Chondrocyte (in vitro differentiated cells): ENCODE measurements around the gene FAM110D. TPM values are rescaled to one million over a fixed set of nuclear protein-coding genes. Genes with fewer than 3 reads are reported as not detected.

Experiments
- DNase-seq: peaks from one replicate; pipeline ENCODE4 v3.0.0; 2021; ENCODE audit warnings: mixed read lengths, low spot score
- H3K27ac Mint-ChIP-seq: one replicate; pipeline ENCODE4 v1.8.0; 2021; ENCODE audit warnings: mild to moderate bottlenecking, moderate library complexity, mixed read lengths; ENCODE audit not compliant: unreplicated experiment
- H3K27me3 Mint-ChIP-seq: 2 replicates; pipeline ENCODE4 v1.8.0; 2021; ENCODE audit warnings: low read depth, mixed read lengths
- H3K36me3 Mint-ChIP-seq: 2 replicates; pipeline ENCODE4 v1.8.0; 2021; ENCODE audit warnings: low read depth, mixed read lengths
- H3K4me1 Mint-ChIP-seq: 2 replicates; pipeline ENCODE4 v1.8.0; 2021; ENCODE audit warnings: low read depth, mild to moderate bottlenecking, mixed read lengths
- H3K4me3 Mint-ChIP-seq: one replicate; pipeline ENCODE4 v1.8.0; 2021; ENCODE audit warnings: mild to moderate bottlenecking, moderate library complexity, mixed read lengths; ENCODE audit not compliant: unreplicated experiment
- H3K9me3 Mint-ChIP-seq: 2 replicates; pipeline ENCODE4 v1.8.0; 2021; ENCODE audit warnings: low read depth, mixed read lengths
- total RNA-seq: library from RNA; stranded (reverse); gene quantifications from 3 replicates; pipeline ENCODE4 v1.2.1, GENCODE V29; 2021
- TF ChIP-seq, protein P1 (sequence below): fragments of 200-600 bp; sonication (generic); IDR thresholded peaks from 2 replicates; pipeline ENCODE4 v1.5.0; 2021; ENCODE audit warnings: antibody characterized with exemption, mild to moderate bottlenecking, moderate library complexity

FAM110D gene
- total RNA-seq, 1 donor from 2014 or later = 0.22 TPM

DNA sequence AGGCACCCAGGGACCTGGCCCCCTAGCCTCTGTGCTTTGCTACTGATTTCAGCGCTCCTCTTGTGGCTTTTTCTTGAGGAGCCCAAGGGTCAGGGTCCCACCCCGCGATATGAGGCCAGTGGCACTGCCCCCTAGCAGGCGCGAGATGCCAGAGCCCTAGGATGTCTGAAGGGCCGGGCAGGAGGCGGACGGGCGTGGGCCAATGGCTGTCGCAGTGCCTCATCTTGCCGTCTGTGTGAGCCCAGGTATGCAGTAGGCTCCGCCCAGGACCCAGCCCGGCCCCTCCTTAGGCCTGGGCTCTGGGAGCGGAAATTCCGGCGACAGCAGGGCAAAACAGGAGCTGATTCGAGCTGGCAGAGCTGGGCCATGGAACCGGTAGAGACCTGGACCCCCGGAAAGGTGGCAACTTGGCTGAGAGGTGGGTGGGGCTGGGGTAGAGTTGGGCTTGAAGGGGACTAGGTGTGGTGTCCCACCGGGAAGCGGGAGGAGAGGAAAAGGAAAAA is 18.4 kb downstream of the FAM110D start, which contains the start of gene CNKSR1:
TSS of gene CNKSR1 (plus strand) at position 310 of the 503 bp plus-strand sequence. CDS start at position 367, 57 bp downstream.
- H3K4me1 Mint-ChIP-seq = no peaks in the 10 kb centered on the region
- TF ChIP-seq, protein P1, sequence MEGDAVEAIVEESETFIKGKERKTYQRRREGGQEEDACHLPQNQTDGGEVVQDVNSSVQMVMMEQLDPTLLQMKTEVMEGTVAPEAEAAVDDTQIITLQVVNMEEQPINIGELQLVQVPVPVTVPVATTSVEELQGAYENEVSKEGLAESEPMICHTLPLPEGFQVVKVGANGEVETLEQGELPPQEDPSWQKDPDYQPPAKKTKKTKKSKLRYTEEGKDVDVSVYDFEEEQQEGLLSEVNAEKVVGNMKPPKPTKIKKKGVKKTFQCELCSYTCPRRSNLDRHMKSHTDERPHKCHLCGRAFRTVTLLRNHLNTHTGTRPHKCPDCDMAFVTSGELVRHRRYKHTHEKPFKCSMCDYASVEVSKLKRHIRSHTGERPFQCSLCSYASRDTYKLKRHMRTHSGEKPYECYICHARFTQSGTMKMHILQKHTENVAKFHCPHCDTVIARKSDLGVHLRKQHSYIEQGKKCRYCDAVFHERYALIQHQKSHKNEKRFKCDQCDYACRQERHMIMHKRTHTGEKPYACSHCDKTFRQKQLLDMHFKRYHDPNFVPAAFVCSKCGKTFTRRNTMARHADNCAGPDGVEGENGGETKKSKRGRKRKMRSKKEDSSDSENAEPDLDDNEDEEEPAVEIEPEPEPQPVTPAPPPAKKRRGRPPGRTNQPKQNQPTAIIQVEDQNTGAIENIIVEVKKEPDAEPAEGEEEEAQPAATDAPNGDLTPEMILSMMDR = no peak
- H3K9me3 Mint-ChIP-seq = no peaks in the 10 kb centered on the region
- DNase-seq = no peak
- H3K36me3 Mint-ChIP-seq = no peaks in the 10 kb centered on the region
- no peak within 1 kb of the TSS for H3K4me3 Mint-ChIP-seq
- no peak within 1 kb of the TSS for H3K27ac Mint-ChIP-seq
- no peaks in the 10 kb centered on the region for H3K27me3 Mint-ChIP-seq

DNA sequence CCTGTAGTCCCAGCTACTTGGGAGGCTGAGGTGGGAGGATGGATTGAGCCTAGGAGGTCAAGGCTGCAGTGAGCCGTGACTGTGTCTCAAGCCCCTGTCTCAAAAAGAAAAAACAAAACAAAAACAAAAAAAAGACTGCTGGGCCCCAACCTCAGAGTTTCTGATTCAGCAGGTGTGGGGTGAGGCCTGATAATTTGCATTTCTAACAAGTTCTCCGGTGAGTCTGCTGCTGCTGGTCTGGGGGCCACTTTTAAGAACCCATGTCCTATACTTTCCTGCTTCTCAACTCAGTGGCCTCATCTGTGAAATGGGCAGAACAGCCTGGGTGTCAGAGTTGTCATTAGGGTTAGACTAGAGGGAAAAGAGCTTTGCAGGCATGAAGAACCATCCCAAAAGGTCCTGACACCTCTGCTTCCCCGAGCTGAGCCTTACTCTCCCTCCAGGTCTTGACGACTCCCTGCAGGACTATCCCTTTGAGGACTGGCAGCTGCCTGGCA is 21.2 kb downstream of the FAM110D start:
- TF ChIP-seq, protein P1 = no peak
- Mint-ChIP-seq H3K36me3 (no peaks in the 10 kb centered on the region), H3K9me3 (no peaks in the 10 kb centered on the region), H3K27ac (no peak overlapping the region), H3K27me3 (no peaks in the 10 kb centered on the region), H3K4me1 (no peaks in the 10 kb centered on the region), H3K4me3 (no peak overlapping the region)
- DNase-seq = no peak

DNA sequence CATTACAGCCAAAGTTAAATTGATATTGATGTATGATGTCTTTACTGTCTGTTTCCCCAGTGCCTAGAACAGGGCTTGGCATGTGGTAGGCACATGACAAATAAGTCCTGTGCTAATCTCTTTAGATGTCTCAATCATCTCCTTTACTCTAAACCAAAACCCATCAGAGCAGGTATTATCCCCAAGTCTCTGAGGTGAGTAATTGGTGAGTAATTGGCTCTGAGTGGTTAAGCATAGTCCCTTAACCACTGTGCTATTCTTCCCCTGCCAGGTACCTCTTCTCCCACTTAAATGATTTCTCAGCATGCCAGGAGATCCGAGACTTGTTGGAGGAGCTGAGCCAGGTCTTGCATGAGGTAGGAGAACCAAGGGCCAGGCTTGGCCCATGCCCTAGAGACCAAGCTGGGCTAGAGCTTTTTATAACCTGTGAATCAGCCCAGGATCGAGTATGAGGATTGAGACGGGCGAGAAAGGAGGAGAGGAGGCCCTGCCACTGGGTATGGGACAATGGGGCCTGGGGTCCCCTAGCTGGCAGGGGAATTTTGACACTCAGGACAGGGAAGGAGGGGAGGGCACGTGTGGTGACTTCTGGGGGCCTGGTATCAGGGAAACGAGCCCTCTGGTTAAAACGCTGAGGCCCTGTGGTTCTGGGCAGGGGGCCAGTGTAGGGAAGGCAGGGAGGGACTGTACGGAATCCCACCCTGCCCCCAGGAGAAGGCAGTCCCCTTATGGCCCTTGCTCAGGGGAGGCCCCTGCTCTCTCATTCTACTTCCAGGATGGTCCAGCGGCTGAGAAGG is 22.9 kb downstream of the FAM110D start:
- Mint-ChIP-seq H3K9me3 (no peaks in the 10 kb centered on the region), H3K27me3 (no peaks in the 10 kb centered on the region), H3K4me1 (no peaks in the 10 kb centered on the region), H3K36me3 (no peaks in the 10 kb centered on the region), H3K4me3 (no peak overlapping the region), H3K27ac (peak overlapping the region; percentile 47)
- TF ChIP-seq, protein P1 = no peak
- DNase-seq = no peak

DNA sequence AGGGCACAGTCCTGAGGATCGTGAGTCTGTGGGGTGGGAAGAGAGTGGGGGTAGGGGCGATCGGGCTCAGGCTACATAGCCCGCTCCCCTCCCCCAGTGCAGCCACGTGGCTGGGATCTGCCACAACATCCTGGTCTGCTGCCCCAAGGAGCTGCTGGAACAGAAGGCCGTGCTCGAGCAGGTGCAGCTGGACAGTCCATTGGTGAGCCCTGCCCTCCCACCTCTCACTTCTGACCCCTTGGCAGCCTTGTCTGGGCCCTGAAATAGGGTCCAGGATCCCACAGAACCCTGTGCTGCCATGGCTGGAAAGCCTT is 23.5 kb downstream of the FAM110D start:
- TF ChIP-seq, protein P1 = no peak
- no peaks in the 10 kb centered on the region for H3K9me3 Mint-ChIP-seq
- H3K36me3 Mint-ChIP-seq = no peaks in the 10 kb centered on the region
- no peaks in the 10 kb centered on the region for H3K4me1 Mint-ChIP-seq
- no peak overlapping the region for H3K4me3 Mint-ChIP-seq
- H3K27ac Mint-ChIP-seq = no peak overlapping the region
- no peak for DNase-seq
- no peaks in the 10 kb centered on the region for H3K27me3 Mint-ChIP-seq

DNA sequence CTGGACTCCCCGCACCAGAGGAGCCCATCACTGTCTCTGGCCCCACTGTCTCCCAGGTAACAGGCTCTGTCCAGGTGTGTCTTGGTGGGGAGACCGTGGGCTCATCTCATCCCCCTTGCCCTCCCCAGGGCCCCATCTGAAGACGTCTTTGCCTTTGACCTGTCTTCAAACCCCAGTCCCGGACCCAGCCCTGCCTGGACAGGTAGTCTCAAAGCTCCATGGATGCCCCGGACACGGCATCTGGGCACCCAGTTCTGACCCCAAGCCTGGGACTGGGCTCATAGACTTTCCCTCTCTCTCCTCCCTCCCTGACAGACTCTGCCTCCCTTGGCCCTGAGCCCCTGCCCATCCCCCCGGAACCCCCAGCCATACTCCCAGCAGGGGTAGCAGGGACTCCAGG is 25.2 kb downstream of the FAM110D start:
- H3K4me3 Mint-ChIP-seq = no peak overlapping the region
- DNase-seq = no peak
- TF ChIP-seq, protein P1 = no peak
- no peak overlapping the region for H3K27ac Mint-ChIP-seq
- no peaks in the 10 kb centered on the region for H3K27me3 Mint-ChIP-seq
- H3K4me1 Mint-ChIP-seq = no peaks in the 10 kb centered on the region
- no peaks in the 10 kb centered on the region for H3K36me3 Mint-ChIP-seq
- no peaks in the 10 kb centered on the region for H3K9me3 Mint-ChIP-seq
